OCI-LY7 (cell line): ENCODE data around the gene CA7.

ENCODE experiments used
- EZH2phosphoT487 ChIP-seq: fragments of 200-600 bp; sonication (generic); IDR thresholded peaks from 2 replicates; pipeline ENCODE4 v1.6.1; 2018; ENCODE audit warnings: low read depth, borderline replicate concordance, mild to moderate bottlenecking, mixed run types, antibody characterized with exemption, low read length, moderate library complexity, mixed read lengths
- TF ChIP-seq, protein P1 (sequence below): fragments of 200-600 bp; sonication (generic); conservative IDR thresholded peaks from 2 replicates; pipeline ENCODE4 v1.5.1; 2014; ENCODE audit warnings: mild to moderate bottlenecking, antibody characterized with exemption, low read length, moderate library complexity, mixed read lengths

DNA sequence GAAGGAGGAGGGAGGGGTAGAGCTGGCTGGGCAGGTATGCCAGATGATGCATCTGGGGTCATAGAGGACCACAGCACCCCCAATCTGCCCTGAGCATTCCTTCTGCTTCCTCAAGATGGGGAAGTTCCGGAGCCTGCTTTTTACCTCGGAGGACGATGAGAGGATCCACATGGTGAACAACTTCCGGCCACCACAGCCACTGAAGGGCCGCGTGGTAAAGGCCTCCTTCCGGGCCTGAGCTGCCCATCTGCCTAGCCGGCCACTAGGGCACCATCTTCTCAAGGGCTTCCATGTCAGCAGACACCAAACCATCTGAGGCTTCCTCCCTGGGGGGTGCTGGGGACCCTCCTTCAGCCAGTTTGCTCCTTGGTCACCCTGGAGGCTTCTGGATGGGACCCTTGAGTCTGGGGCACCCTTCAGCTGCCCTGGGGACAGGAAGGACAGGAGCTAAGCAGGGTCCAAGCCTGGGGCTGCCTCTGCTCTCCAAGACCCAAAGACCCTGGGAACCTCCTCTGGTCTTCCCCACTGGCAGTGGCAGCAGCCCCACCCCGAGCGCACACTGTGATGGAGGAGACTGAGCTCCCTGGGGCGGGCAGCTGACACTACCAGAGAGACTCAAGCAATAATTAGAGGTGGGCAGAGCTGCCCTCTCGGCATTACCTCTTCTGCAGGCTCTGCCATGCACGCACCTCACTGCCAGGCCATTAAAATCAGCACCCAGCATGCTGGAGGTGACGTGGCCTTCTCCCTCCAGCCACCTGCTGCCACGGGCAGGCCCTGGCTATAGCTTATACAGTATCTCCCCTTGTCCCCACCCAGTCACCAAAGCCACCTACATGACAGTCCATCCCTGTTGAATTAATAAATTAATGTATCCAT lies 9.3 kb downstream of the CA7 start:
- TF ChIP-seq, protein P1, sequence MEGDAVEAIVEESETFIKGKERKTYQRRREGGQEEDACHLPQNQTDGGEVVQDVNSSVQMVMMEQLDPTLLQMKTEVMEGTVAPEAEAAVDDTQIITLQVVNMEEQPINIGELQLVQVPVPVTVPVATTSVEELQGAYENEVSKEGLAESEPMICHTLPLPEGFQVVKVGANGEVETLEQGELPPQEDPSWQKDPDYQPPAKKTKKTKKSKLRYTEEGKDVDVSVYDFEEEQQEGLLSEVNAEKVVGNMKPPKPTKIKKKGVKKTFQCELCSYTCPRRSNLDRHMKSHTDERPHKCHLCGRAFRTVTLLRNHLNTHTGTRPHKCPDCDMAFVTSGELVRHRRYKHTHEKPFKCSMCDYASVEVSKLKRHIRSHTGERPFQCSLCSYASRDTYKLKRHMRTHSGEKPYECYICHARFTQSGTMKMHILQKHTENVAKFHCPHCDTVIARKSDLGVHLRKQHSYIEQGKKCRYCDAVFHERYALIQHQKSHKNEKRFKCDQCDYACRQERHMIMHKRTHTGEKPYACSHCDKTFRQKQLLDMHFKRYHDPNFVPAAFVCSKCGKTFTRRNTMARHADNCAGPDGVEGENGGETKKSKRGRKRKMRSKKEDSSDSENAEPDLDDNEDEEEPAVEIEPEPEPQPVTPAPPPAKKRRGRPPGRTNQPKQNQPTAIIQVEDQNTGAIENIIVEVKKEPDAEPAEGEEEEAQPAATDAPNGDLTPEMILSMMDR = no peak
- TF ChIP-seq EZH2phosphoT487 = no peak
